Measurements from ENCODE around the gene C3orf49.

The C3orf49 gene

GRCh38 chr3:63847718-63848450 is 28.8 kb downstream of the C3orf49 start:
- no peak for TF ChIP-seq CTCF (IDR thresholded peaks at IDR 0.05; ENCODE audit: insufficient read depth, missing control alignments)
- FAIRE-seq (no peak), DNase-seq (ENCODE audit: insufficient read length, low spot score) (no peak)

- no peak for DNase-seq (ENCODE audit: insufficient read length, low spot score)
- FAIRE-seq = no peak
- no peak for TF ChIP-seq CTCF (IDR thresholded peaks at IDR 0.05; ENCODE audit: insufficient read depth, missing control alignments)
These were observed 30.1 kb downstream of the C3orf49 start for GRCh38 chr3:63849175-63849574.

- DNase-seq (ENCODE audit: insufficient read length, low spot score) (no peak), FAIRE-seq (no peak)
- TF ChIP-seq CTCF (IDR thresholded peaks at IDR 0.05; ENCODE audit: insufficient read depth, missing control alignments) = no peak
These were observed 32.2 kb downstream of the C3orf49 start for GRCh38 chr3:63851287-63851686.

GRCh38 chr3:63853106-63853505 is 34.0 kb downstream of the C3orf49 start:
- DNase-seq (ENCODE audit: insufficient read length, low spot score) (no peak), FAIRE-seq (no peak)
- no peak for TF ChIP-seq CTCF (IDR thresholded peaks at IDR 0.05; ENCODE audit: insufficient read depth, missing control alignments)

- no peak for TF ChIP-seq CTCF (IDR thresholded peaks at IDR 0.05; ENCODE audit: insufficient read depth, missing control alignments)
- no peak for DNase-seq (ENCODE audit: insufficient read length, low spot score)
- FAIRE-seq = no peak
These were observed 36.3 kb downstream of the C3orf49 start for GRCh38 chr3:63855333-63855940.

- DNase-seq (ENCODE audit: insufficient read length, low spot score) = no peak
- peak; percentile 29 for FAIRE-seq
- TF ChIP-seq CTCF (IDR thresholded peaks at IDR 0.05; ENCODE audit: insufficient read depth, missing control alignments) = no peak
These were observed 38.2 kb downstream of the C3orf49 start for GRCh38 chr3:63857311-63857710.

- DNase-seq (ENCODE audit: insufficient read length, low spot score) = no peak
- no peak for FAIRE-seq
- no peak for TF ChIP-seq CTCF (IDR thresholded peaks at IDR 0.05; ENCODE audit: insufficient read depth, missing control alignments)
These were observed 41.7 kb downstream of the C3orf49 start for GRCh38 chr3:63860776-63861175.

Measured in D721Med (cell line).